ENCODE measurements around the gene CDH5.

The CDH5 gene

DNA sequence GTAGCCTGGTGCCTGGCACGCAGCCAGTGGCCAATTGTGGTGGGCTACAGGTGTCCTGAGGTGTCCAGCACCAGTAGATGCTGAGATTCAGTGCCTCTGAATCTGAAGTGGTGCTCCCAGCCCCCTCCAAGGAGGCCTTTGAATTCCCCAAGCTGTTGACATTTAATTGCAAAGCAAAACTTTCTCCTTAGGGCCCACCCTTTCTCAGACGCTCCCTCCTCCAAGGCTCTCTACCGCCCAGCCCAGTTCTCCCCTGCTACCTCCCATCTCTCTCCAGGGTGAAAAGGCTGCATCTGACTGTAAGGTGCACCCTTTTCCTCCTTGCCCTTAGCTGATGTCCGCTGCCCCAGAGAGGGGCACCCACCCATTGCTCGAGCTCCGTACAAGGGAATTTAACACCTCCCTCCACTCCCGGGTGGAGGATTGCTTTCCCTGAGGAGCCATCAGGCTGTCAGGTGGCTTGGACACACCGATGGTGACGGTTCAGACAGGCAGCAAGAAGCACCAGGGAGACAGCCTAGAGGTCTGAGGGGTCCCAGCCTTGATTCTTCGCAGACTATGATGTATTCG, 62.3 kb downstream of the CDH5 start:
- no peak for ATAC-seq (ENCODE audit: low read depth)
- peaks cover 2% of the 10 kb centered on the region for H3K4me1 ChIP-seq (ENCODE audit: insufficient read depth, poor library complexity, severe bottlenecking)
- TF ChIP-seq CTCF (IDR thresholded peaks at IDR 0.05; ENCODE audit: poor library complexity, severe bottlenecking), result no peak

DNA sequence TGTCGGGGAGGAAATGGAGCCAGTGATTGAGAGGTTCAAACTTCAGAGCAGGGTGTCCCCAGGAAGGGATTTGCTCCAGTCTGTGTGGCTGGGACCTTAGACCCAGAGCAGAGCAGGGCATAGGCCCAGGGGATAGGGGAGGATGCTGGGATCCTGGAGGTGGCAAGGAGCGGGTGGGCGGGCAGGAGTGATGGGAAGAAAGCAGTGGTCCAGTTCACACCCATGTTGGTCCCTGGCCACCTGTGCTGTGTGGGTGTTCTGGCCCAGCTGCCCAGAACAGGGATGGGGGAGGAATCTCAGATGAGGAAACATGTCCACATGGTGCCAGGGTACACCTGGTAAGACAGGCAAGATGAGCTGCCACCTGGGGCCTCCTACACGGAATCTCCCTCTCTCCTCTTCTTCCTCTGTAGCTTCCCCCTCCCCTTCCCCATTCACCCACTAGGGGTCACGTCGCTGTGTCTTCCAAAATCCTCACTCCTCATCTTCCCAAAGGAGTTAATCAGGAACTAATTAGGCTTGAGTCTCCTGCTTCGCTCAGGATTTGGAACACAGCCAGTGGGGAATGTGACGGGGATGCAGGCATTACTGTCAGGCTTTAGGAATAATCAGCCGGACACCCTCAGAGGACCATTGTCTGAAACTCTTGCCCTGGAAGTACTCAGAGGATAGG, 62.9 kb downstream of the CDH5 start:
- Histone ChIP-seq H3K9me3 (ENCODE audit: severe bottlenecking) (no peaks in the 10 kb centered on the region), H3K4me3 (ENCODE audit: severe bottlenecking) (no peak overlapping the region), H3K4me1 (ENCODE audit: insufficient read depth, poor library complexity, severe bottlenecking) (peaks cover 3% of the 10 kb centered on the region), H3K27ac (ENCODE audit: poor library complexity, severe bottlenecking) (no peak overlapping the region), H3K27me3 (ENCODE audit: insufficient read depth, poor library complexity, severe bottlenecking) (peaks cover 17% of the 10 kb centered on the region), H3K36me3 (ENCODE audit: low read depth) (no peaks in the 10 kb centered on the region)
- DNase-seq (ENCODE audit: low spot score), result no peak
- no peak for TF ChIP-seq CTCF (IDR thresholded peaks at IDR 0.05; ENCODE audit: poor library complexity, severe bottlenecking)
- no peak for ATAC-seq (ENCODE audit: low read depth)

More for the DNA sequence above, 62.3 kb downstream of the CDH5 start:
- Histone ChIP-seq H3K27ac (ENCODE audit: poor library complexity, severe bottlenecking) (no peak overlapping the region), H3K27me3 (ENCODE audit: insufficient read depth, poor library complexity, severe bottlenecking) (peaks cover 17% of the 10 kb centered on the region), H3K9me3 (ENCODE audit: severe bottlenecking) (no peaks in the 10 kb centered on the region), H3K36me3 (ENCODE audit: low read depth) (no peaks in the 10 kb centered on the region), H3K4me3 (ENCODE audit: severe bottlenecking) (no peak overlapping the region)
- DNase-seq (ENCODE audit: low spot score), result no peak

DNA sequence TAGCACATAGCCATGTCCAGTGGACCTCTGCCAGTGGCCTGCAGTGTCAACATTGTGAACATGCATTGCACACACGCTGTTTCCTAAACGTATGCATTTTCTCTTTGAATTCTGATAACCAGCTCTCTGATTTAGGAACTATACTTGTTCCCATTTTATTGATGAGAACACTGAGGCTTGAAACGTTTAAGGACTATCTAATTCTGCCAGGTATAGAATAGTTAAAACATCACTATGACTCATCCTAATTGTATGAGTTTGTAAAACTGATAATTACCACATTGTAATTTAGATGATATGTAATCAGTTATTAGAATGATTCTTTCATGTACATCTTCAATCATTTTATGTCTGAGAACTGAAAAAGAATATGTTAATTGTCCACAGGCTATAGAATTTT, 63.7 kb downstream of the CDH5 start:
- no peak for DNase-seq (ENCODE audit: low spot score)

DNA sequence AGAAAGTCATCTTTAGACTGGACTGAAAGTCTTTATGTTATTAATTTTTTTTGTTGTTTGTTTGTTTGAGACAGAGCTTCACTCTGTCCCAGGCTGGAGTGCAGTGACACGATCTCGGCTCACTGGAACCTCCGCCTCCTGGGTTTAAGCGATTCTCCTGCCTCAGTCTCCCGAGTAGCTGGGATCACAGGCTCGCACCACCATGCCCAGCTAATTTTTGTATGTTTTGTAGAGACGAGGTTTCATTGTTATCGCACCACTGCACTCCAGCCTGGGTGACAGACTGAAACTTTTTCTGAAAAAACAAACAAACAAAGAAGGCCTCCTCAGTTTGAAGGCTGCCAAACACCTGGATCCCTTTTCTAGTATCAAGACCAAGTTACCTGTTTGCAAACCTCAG, 65.3 kb downstream of the CDH5 start:
- Histone ChIP-seq H3K4me1 (ENCODE audit: insufficient read depth, poor library complexity, severe bottlenecking) (peaks cover 3% of the 10 kb centered on the region), H3K36me3 (ENCODE audit: low read depth) (no peaks in the 10 kb centered on the region), H3K27ac (ENCODE audit: poor library complexity, severe bottlenecking) (no peak overlapping the region), H3K4me3 (ENCODE audit: severe bottlenecking) (no peak overlapping the region), H3K27me3 (ENCODE audit: insufficient read depth, poor library complexity, severe bottlenecking) (peaks cover 13% of the 10 kb centered on the region), H3K9me3 (ENCODE audit: severe bottlenecking) (no peaks in the 10 kb centered on the region)
- DNase-seq (ENCODE audit: low spot score) (no peak), ATAC-seq (ENCODE audit: low read depth) (no peak)
- no peak for TF ChIP-seq CTCF (IDR thresholded peaks at IDR 0.05; ENCODE audit: poor library complexity, severe bottlenecking)

More for the DNA sequence above, 63.7 kb downstream of the CDH5 start:
- no peak overlapping the region for H3K27ac ChIP-seq (ENCODE audit: poor library complexity, severe bottlenecking)
- no peak for ATAC-seq (ENCODE audit: low read depth)
- peaks cover 3% of the 10 kb centered on the region for H3K4me1 ChIP-seq (ENCODE audit: insufficient read depth, poor library complexity, severe bottlenecking)
- no peak overlapping the region for H3K4me3 ChIP-seq (ENCODE audit: severe bottlenecking)
- TF ChIP-seq CTCF (IDR thresholded peaks at IDR 0.05; ENCODE audit: poor library complexity, severe bottlenecking), result no peak
- H3K27me3 ChIP-seq (ENCODE audit: insufficient read depth, poor library complexity, severe bottlenecking), result peaks cover 17% of the 10 kb centered on the region
- H3K9me3 ChIP-seq (ENCODE audit: severe bottlenecking), result no peaks in the 10 kb centered on the region
- no peaks in the 10 kb centered on the region for H3K36me3 ChIP-seq (ENCODE audit: low read depth)

- Histone ChIP-seq H3K27ac (ENCODE audit: poor library complexity, severe bottlenecking) (no peak overlapping the region), H3K27me3 (ENCODE audit: insufficient read depth, poor library complexity, severe bottlenecking) (peaks cover 12% of the 10 kb centered on the region), H3K4me1 (ENCODE audit: insufficient read depth, poor library complexity, severe bottlenecking) (peaks cover 3% of the 10 kb centered on the region), H3K9me3 (ENCODE audit: severe bottlenecking) (no peaks in the 10 kb centered on the region), H3K4me3 (ENCODE audit: severe bottlenecking) (no peak overlapping the region), H3K36me3 (ENCODE audit: low read depth) (no peaks in the 10 kb centered on the region)
- ATAC-seq (ENCODE audit: low read depth), result no peak
- DNase-seq (ENCODE audit: low spot score), result no peak
- TF ChIP-seq CTCF (IDR thresholded peaks at IDR 0.05; ENCODE audit: poor library complexity, severe bottlenecking), result no peak
Observed at GRCh38 chr16:66432429-66432828, 65.9 kb downstream of the CDH5 start.
